Transverse colon (tissue), 4 donors: ENCODE measurements around the gene CPT1A.

ENCODE experiments used
- EP300 ChIP-seq: sonication (generic); formaldehyde crosslinking; IDR thresholded peaks from one replicate; pipeline ENCODE4 v1.6.1; 2017; ENCODE audit warnings: antibody characterized with exemption, low read depth
- POLR2A ChIP-seq: fragments of 450-650 bp; IDR thresholded peaks from one replicate; pipeline ENCODE4 v1.6.1; 2016; ENCODE audit warnings: antibody characterized with exemption, mild to moderate bottlenecking, moderate library complexity
- POLR2AphosphoS5 ChIP-seq, 3 donors: sonication (generic); formaldehyde crosslinking; IDR thresholded peaks; one replicate each; pipeline ENCODE4 v1.6.1; 2016; ENCODE audit warnings: antibody characterized with exemption in 3 of 3
- TF ChIP-seq, protein P1 (sequence below), 5 experiments: fragments of 200-600 bp in 3 of 5; fragments of 450-650 bp in 2 of 5; sonication (generic) in 3 of 5; IDR thresholded peaks; 1 replicate in 2 of 5; 2 replicates in 3 of 5; pipeline ENCODE4 v1.5.1; 2016 to 2017; ENCODE audit warnings: antibody characterized with exemption in 5 of 5, inconsistent platforms in 3 of 5, mild to moderate bottlenecking in 2 of 5, moderate library complexity in 1 of 5

DNA sequence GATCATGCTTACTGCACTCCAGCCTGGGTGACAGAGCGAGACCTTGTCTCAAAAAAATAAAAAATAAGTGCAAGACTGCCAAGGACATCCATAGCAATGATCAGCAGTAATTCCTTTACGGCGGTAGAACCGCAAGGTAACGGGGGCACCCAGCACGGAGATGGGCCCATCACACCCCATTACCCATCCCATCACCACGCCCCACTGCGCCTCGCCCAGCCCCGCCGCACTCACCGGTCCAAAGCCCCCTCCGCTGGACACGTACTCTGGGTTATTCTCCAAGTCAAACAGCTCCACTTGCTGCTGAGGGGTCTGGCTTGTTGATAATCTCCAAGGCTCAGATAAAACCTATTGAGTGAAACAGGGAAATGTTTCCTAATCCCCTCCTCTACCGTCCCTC, 81.7 kb downstream of the CPT1A start:
- TF ChIP-seq, protein P1, sequence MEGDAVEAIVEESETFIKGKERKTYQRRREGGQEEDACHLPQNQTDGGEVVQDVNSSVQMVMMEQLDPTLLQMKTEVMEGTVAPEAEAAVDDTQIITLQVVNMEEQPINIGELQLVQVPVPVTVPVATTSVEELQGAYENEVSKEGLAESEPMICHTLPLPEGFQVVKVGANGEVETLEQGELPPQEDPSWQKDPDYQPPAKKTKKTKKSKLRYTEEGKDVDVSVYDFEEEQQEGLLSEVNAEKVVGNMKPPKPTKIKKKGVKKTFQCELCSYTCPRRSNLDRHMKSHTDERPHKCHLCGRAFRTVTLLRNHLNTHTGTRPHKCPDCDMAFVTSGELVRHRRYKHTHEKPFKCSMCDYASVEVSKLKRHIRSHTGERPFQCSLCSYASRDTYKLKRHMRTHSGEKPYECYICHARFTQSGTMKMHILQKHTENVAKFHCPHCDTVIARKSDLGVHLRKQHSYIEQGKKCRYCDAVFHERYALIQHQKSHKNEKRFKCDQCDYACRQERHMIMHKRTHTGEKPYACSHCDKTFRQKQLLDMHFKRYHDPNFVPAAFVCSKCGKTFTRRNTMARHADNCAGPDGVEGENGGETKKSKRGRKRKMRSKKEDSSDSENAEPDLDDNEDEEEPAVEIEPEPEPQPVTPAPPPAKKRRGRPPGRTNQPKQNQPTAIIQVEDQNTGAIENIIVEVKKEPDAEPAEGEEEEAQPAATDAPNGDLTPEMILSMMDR (IDR thresholded peaks at IDR 0.05) = no peak
- TF ChIP-seq EP300 (no peak), POLR2A (no peak), POLR2AphosphoS5 (IDR thresholded peaks at IDR 0.05) (no peak)
